SU-DHL-6 (cell line): ENCODE measurements around the gene ZBTB7B.

Source experiments
- CTCF ChIP-seq: fragments of 200-600 bp; sonication (generic); IDR thresholded peaks from one replicate; pipeline ENCODE4 v1.5.1; 2017; ENCODE audit warnings: antibody characterized with exemption, mild to moderate bottlenecking, low read length, moderate library complexity; ENCODE audit not compliant: insufficient read depth, poor library complexity, severe bottlenecking
- EZH2phosphoT487 ChIP-seq: fragments of 200-600 bp; sonication (generic), shearing (Covaris generic); conservative IDR thresholded peaks from 2 replicates; pipeline ENCODE4 v1.6.1; 2018; ENCODE audit warnings: mild to moderate bottlenecking, antibody characterized with exemption, low read length, moderate library complexity, mixed read lengths

DNA sequence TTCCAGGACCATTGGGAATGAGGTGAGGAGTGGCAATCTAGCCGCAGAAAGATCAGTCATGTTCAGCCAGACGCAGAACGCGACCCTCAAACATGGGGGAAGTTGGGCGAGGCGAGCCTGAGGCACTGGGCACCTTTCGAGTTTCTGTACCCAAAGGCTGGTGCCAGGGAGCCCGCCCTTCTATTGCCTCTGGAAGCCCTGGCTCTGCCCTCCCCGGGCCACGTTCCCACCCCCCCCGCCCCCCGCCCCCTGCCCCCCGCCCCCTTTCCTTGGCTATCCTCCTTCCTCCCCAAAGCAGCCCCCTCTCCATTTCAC, 2.2 kb upstream of the ZBTB7B start:
- TF ChIP-seq CTCF (no peak), EZH2phosphoT487 (no peak)
